IgD-negative memory B cell (primary cell): ENCODE measurements around the gene RSAD2. TPM values are rescaled to one million over a fixed set of nuclear protein-coding genes. Genes with fewer than 3 reads are reported as not detected.
A peak's percentile ranks its signal among the peaks of the same experiment; 100 is the strongest.
"Not testable (repeated sequence)": the region's sequence is repeated elsewhere in the genome, so short reads cannot be mapped to it uniquely, and the experiment has no call there.

ENCODE experiments used
- H3K27ac Mint-ChIP-seq, 3 donors: one replicate each; pipeline ENCODE4 v1.8.0; 2020 to 2022; ENCODE audit warnings: mild to moderate bottlenecking in 3 of 3, mixed read lengths in 3 of 3, moderate library complexity in 1 of 3
- H3K27me3 Mint-ChIP-seq: one replicate; pipeline ENCODE4 v1.8.0; 2021; ENCODE audit warnings: mixed read lengths
- H3K36me3 Mint-ChIP-seq: one replicate; pipeline ENCODE4 v1.8.0; 2020; ENCODE audit warnings: mild to moderate bottlenecking, mixed read lengths
- H3K4me1 Mint-ChIP-seq, 3 donors: one replicate each; pipeline ENCODE4 v1.8.0; 2020 to 2022; ENCODE audit warnings: mixed read lengths in 3 of 3, mild to moderate bottlenecking in 1 of 3
- H3K4me3 Mint-ChIP-seq, 4 donors: one replicate each; pipeline ENCODE4 v1.8.0; 2020 to 2022; ENCODE audit warnings: mild to moderate bottlenecking in 4 of 4, mixed read lengths in 4 of 4, moderate library complexity in 3 of 4
- H3K9me3 Mint-ChIP-seq, 3 donors: one replicate each; pipeline ENCODE4 v1.8.0; 2020 to 2021; ENCODE audit warnings: mixed read lengths in 3 of 3, mild to moderate bottlenecking in 1 of 3
- polyA plus RNA-seq: library from polyadenylated mRNA; unstranded; fragments of 300-500 nt; fragmentation: Illumina TruSeq; gene quantifications from one replicate; pipeline ENCODE4 v1.2.3, GENCODE V29; 2021

Gene RSAD2
- polyA plus RNA-seq, 1 donor from 2014 or later = 3.3 TPM

DNA sequence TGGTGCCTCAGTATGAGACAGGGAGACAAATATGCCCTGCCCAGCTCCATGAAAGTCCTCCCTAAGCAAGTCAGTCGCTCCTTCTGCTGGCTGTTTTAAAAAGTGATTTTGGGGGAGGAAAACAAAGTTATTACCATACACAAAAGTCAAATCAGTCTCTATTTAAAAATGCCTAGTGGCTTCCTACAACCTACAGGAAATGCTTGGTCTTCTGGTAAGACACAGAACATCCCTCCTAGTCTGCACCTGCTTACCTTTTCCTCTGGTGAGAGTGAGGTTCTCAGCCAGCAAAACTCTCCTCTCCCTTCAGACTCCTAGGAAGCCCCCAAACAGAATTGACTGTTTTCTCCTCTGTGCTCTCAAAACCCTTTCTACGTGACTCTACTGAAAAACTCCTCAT lies 25.4 kb upstream of the RSAD2 start:
- H3K9me3 Mint-ChIP-seq = peaks cover 5 to 38% (median 8%) of the 10 kb centered on the region in 3 donors
- H3K27ac Mint-ChIP-seq = no peak overlapping the region
- no peaks in the 10 kb centered on the region for H3K27me3 Mint-ChIP-seq
- peaks cover 25% of the 10 kb centered on the region for H3K36me3 Mint-ChIP-seq
- peaks cover 0 to 1% (median 0%) of the 10 kb centered on the region in 3 donors for H3K4me1 Mint-ChIP-seq
- H3K4me3 Mint-ChIP-seq = no peak overlapping the region

DNA sequence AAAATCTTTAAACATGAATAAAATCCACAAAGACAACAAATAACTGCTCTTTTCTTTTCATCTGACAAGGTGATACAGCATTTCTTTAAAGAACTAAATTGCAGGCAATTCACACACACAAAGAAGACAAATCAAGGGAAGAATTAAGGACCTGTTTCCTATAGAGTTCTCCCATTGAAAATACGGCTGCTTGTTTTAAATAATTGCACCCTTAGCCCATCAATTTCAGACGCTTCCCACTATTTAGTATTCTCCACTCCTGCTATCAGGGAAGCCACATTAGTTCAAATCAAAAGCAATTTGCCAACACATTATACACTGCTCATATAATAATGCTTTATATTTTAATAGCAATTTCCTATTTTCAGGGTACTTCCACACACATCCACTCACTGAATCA lies 23.2 kb upstream of the RSAD2 start:
- Mint-ChIP-seq H3K4me1 (peaks cover 0 to 1% (median 0%) of the 10 kb centered on the region in 3 donors), H3K4me3 (no peak overlapping the region), H3K27me3 (no peaks in the 10 kb centered on the region), H3K27ac (no peak overlapping the region), H3K9me3 (peaks cover 2 to 35% (median 8%) of the 10 kb centered on the region in 3 donors), H3K36me3 (peaks cover 21% of the 10 kb centered on the region)

DNA sequence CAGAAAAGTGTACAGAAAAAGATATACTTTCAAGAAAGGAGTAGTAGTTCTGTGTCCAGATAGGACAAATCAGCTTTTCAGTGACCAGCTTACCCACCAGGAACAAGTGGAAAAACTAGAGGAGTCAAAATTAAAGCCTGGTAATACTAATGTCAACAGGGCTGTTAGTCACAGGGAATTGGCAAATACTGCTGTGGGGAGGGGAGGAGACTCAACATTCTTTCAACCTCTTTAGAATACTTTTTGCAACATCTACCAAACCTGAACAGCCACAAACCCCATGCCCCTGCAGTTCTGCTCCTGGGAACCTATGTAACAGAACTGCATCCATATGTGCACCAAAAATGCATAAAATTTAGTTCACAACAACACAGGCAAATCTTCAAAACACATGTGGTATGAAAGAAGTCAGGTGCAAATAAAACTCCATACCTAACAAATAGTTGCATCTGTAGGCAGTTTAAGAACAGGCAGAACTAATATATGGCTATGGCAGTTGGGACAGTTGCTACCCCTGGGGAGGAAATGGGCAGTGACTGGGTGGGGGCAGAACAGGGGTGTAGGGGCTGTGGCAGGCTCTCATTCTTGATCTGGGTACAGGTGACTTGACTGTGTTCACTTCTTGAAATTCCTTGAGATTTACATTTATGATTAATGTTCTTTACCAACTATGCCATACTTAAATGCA lies 21.6 kb upstream of the RSAD2 start:
- Mint-ChIP-seq H3K36me3 (peaks cover 22% of the 10 kb centered on the region), H3K27ac (no peak overlapping the region), H3K4me3 (no peak overlapping the region), H3K4me1 (peaks cover 0 to 1% (median 0%) of the 10 kb centered on the region in 3 donors), H3K27me3 (no peaks in the 10 kb centered on the region), H3K9me3 (peaks cover 9 to 37% (median 12%) of the 10 kb centered on the region in 3 donors)

DNA sequence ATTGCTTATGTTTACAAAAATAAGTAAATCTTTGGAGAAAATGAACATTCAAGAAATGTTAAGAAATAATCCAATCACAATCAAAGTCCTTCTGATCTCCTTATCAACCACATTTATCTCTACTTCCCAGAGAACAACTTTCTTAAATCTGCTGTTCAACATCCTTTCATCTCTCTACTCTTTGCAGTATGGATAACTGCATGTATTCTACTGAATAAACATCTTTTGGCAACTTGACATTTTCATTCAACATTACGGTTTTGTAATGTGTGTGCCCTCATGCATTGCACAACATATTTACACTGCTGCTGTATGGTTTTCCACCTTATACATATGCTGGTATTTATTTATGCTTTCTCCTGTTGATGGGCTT lies 21.0 kb upstream of the RSAD2 start:
- Mint-ChIP-seq H3K27ac (no peak overlapping the region), H3K4me3 (no peak overlapping the region), H3K9me3 (peaks cover 10 to 42% (median 12%) of the 10 kb centered on the region in 3 donors), H3K36me3 (peaks cover 25% of the 10 kb centered on the region), H3K4me1 (peaks cover 0 to 1% (median 0%) of the 10 kb centered on the region in 3 donors), H3K27me3 (no peaks in the 10 kb centered on the region)

DNA sequence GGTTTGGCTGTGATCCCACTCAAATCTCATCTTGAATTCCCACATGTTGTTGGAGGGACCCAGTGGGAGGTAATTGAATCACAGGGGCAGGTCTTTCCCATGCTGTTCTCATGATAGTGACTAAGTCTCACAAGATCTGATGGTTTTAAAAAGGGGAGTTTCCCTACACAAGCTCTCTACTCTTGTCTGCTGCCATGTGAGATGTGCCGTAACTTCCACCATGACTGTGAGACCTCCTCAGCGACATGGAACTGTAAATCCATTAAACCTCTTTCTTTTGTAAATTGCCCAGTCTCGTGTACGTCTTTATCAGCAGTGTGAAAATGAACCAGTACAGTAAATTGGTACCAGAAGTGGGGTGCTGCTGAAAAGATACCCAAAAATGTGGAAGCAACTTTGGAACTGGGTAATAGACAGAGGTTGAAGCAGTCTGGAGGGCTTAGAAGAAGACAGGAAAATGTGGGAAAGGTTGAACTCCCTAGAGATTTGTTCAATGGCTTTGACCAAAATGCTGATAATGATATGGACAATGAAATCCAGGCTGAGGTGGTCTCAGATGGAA lies 19.0 kb upstream of the RSAD2 start:
- Mint-ChIP-seq H3K9me3 (peaks cover 12 to 41% (median 12%) of the 10 kb centered on the region in 3 donors), H3K36me3 (peaks cover 20% of the 10 kb centered on the region)
- H3K4me3 Mint-ChIP-seq, H3K4me1 Mint-ChIP-seq, H3K27ac Mint-ChIP-seq, H3K27me3 Mint-ChIP-seq: not testable (repeated sequence)

GRCh38 chr2:6860296-6860695 lies 17.3 kb upstream of the RSAD2 start:
- Mint-ChIP-seq H3K9me3 (peaks cover 10 to 33% (median 11%) of the 10 kb centered on the region in 3 donors), H3K4me3 (peak overlapping the region in 1 of 4 donors; percentile 25), H3K27me3 (no peaks in the 10 kb centered on the region), H3K27ac (no peak overlapping the region), H3K4me1 (peaks cover 0 to 6% (median 2%) of the 10 kb centered on the region in 3 donors), H3K36me3 (peaks cover 15% of the 10 kb centered on the region)

DNA sequence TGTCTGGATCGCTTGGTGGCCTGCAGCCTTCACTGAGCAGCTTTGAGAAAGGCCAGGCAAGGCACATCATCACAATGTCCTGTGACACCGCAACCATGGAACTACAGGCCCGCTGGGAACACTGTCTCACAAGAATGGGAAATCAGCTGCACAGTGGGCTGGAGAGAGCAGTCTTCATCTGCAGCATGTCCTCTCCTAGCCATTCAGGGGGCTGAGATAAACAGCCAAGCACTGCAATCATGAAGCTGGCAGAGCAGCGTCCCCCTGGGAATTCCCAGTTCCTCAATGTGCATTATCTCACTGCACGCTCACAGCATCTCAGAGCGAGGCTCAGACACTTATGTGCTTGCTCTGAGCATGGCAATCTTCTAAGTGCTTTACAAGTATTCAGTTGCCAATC lies 13.8 kb upstream of the RSAD2 start:
- Mint-ChIP-seq H3K9me3 (peaks cover 7 to 21% (median 10%) of the 10 kb centered on the region in 3 donors), H3K27ac (no peak overlapping the region), H3K27me3 (no peaks in the 10 kb centered on the region), H3K4me1 (peaks cover 3 to 13% (median 4%) of the 10 kb centered on the region in 3 donors), H3K4me3 (peak overlapping the region in 1 of 4 donors; percentile 68), H3K36me3 (peaks cover 10% of the 10 kb centered on the region)

DNA sequence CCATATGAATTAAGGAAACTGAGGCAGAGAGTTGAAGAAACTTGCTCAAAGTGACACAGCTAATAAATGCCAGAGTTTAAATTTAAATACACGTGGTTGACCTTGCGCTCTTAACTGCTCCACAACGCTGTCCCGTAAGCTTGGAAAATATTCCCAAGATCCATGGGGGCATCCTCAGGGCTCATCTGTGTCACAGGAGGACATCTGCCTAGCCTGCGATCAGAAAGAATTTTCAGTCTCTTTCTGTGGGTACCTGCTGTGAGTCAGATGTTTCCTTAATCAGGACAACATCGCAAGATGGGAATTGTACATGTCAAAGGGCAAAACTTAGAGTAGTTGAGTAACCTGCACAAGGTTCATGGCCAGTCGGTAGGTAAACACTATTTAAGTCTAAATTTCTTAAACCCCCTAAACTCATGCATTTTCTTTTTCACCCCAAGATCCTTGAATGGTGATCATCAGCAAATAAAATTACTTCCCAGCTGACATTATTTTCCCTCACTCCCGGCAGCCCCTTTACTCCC lies 13.3 kb upstream of the RSAD2 start:
- Mint-ChIP-seq H3K27me3 (no peaks in the 10 kb centered on the region), H3K27ac (no peak overlapping the region), H3K4me3 (peak overlapping the region; percentile 68 to 89 (median 76)), H3K4me1 (peaks cover 3 to 13% (median 4%) of the 10 kb centered on the region in 3 donors), H3K36me3 (peaks cover 10% of the 10 kb centered on the region), H3K9me3 (peaks cover 4 to 20% (median 10%) of the 10 kb centered on the region in 3 donors)

DNA sequence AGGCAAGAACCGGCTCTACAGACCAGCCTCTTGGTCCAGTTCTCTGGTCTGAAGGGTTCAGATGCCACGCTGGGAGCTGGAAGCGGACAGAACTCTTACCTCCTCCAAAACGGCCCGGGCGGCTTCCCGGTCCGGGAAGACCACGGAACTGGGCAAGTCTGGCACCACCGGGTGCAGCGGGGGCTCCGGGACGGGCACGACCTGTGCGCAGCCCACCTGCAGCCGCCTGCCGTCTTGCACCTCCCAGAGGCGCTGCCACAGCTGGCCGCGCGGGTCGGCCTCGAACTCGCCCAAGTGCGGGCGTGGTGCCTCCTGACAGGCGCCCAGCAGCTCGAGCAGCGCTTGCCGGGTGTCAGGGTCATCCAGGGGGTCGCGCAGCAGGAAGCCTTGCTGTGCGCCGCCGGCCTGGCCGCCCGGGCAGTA lies 12.6 kb upstream of the RSAD2 start:
- H3K27me3 Mint-ChIP-seq = no peaks in the 10 kb centered on the region
- H3K36me3 Mint-ChIP-seq = peaks cover 11% of the 10 kb centered on the region
- peak overlapping the region; percentile 68 to 89 (median 76) for H3K4me3 Mint-ChIP-seq
- H3K9me3 Mint-ChIP-seq = peaks cover 4 to 17% (median 10%) of the 10 kb centered on the region in 3 donors
- H3K4me1 Mint-ChIP-seq = peaks cover 4 to 13% (median 5%) of the 10 kb centered on the region in 3 donors
- H3K27ac Mint-ChIP-seq = no peak overlapping the region

- peaks cover 5% of the 10 kb centered on the region for H3K36me3 Mint-ChIP-seq
- H3K4me1 Mint-ChIP-seq = peaks cover 4 to 13% (median 5%) of the 10 kb centered on the region in 3 donors
- H3K4me3 Mint-ChIP-seq = peak within 1 kb of the TSS; percentile 86 to 96 (median 94)
- H3K9me3 Mint-ChIP-seq = peaks cover 0 to 11% (median 4%) of the 10 kb centered on the region in 3 donors
- H3K27me3 Mint-ChIP-seq = no peaks in the 10 kb centered on the region
- H3K27ac Mint-ChIP-seq = peak within 1 kb of the TSS in 2 of 3 donors; percentile 1 to 89
These were observed 12.0 kb upstream of the RSAD2 start, which contains the start of gene CMPK2 for GRCh38 chr2:6865346-6866274. Gene CMPK2, minus strand, starts transcription at chr2:6865907. Its CDS starts 211 bp downstream, at chr2:6865696.

- Mint-ChIP-seq H3K9me3 (peaks cover 0 to 6% (median 3%) of the 10 kb centered on the region in 3 donors), H3K36me3 (peaks cover 2% of the 10 kb centered on the region), H3K4me3 (peak overlapping the region; percentile 86 to 96 (median 94)), H3K27me3 (no peaks in the 10 kb centered on the region), H3K27ac (peak overlapping the region in 2 of 3 donors; percentile 1 to 89), H3K4me1 (peaks cover 4 to 13% (median 7%) of the 10 kb centered on the region in 3 donors)
These were observed 11.3 kb upstream of the RSAD2 start for GRCh38 chr2:6866275-6866671.

DNA sequence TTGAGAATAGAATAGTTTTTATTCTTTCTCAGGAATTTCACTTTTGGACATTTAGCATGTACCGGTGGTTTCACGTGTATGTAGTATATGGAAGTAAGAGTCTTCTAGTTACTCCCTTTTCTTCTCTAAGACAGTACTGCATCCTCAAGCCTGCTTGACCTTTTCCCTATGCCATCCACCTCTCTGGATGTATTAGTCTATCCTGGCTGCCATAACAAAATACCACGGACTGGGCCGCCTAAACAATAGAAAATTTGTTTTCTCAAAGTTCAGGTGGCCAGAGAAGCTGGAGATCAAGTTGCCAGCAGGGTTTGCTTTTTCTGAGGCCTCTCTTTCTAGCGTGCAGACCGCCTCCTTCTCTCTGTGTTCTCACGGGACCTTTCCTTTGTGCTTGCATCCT lies 10.6 kb upstream of the RSAD2 start:
- H3K4me1 Mint-ChIP-seq = peaks cover 4 to 13% (median 8%) of the 10 kb centered on the region in 3 donors
- peak overlapping the region in 3 of 4 donors; percentile 52 to 83 (median 76) for H3K4me3 Mint-ChIP-seq
- H3K9me3 Mint-ChIP-seq = no peaks in the 10 kb centered on the region
- H3K27ac Mint-ChIP-seq = no peak overlapping the region
- no peaks in the 10 kb centered on the region for H3K27me3 Mint-ChIP-seq
- peaks cover 1% of the 10 kb centered on the region for H3K36me3 Mint-ChIP-seq

GRCh38 chr2:6872394-6872793 lies 5.2 kb upstream of the RSAD2 start:
- Mint-ChIP-seq H3K27ac (no peak overlapping the region), H3K36me3 (peaks cover 3% of the 10 kb centered on the region), H3K4me1 (peaks cover 16 to 22% (median 20%) of the 10 kb centered on the region in 3 donors), H3K27me3 (peaks cover 5% of the 10 kb centered on the region), H3K4me3 (peak overlapping the region in 2 of 4 donors; percentile 5 to 93), H3K9me3 (no peaks in the 10 kb centered on the region)

- H3K27me3 Mint-ChIP-seq = peaks cover 5% of the 10 kb centered on the region
- H3K27ac Mint-ChIP-seq = peak overlapping the region in 1 of 3 donors; percentile 40
- no peak overlapping the region for H3K4me3 Mint-ChIP-seq
- no peaks in the 10 kb centered on the region for H3K9me3 Mint-ChIP-seq
- H3K4me1 Mint-ChIP-seq = peaks cover 19 to 32% (median 28%) of the 10 kb centered on the region in 3 donors
- H3K36me3 Mint-ChIP-seq = peaks cover 3% of the 10 kb centered on the region
These were observed 3.5 kb upstream of the RSAD2 start for GRCh38 chr2:6874032-6874431.
